Erythroblast (primary cell): Measurements from ENCODE around the gene CHTOP.

Experiments
- GATA1 ChIP-seq: IDR thresholded peaks from 2 replicates; pipeline ENCODE4 v1.6.1; 2011; ENCODE audit warnings: low read depth, mild to moderate bottlenecking, control low read depth, low read length, moderate library complexity
- POLR2A ChIP-seq: IDR thresholded peaks from 2 replicates; pipeline ENCODE4 v1.6.1; 2011; ENCODE audit warnings: mild to moderate bottlenecking, low read length

DNA sequence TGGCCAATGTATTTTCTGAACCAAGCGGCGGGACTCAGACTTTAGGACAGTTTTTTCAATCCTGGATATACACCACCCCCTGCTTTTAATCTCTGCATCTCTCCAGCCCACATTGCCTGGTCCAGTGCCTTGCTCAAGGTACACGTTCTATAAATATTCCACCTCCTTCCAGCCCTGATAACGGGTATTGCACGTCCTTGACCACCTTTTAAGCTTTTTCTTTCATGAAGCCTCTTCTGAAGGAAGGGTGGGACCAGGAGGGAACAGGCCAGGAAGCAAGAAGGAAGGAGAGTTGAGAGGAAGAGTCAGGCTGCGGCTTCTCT, 24.3 kb upstream of the CHTOP start:
- no peak for TF ChIP-seq POLR2A
- TF ChIP-seq GATA1 = no peak
